Measurements from ENCODE around the gene HOXA7. TPM values are rescaled to one million over a fixed set of nuclear protein-coding genes. Genes with fewer than 3 reads are reported as not detected.

The HOXA7 gene
- total RNA-seq, 4 donors from 2014 or later = 7.0 to 22.9 (median 12.8) TPM

GRCh38 chr7:27174874-27175625 lies 18.6 kb upstream of the HOXA7 start:
- in situ Hi-C loops (cut with MboI; ENCODE audit: low pct_ligation_motif_present in 1 of 4, low pct_unique_long_range_greater_than_20kb in 1 of 4, low sequenced_read_pairs in 3 of 4) (loop anchor here (25.0 kb wide), 3 partner anchors 813 to 1313 kb away; no protein-coding TSS in a partner anchor), intact Hi-C loops (cut with DNase I; ENCODE audit: low total_unique reads) (no loop called here)
- 31 to 33% methylated on average over 2 to 12 of the region's 12 CpGs for WGBS, 2 donors (ENCODE audit: low coverage in 1 of 2)
- Histone ChIP-seq H3K9me3 (no peaks in the 10 kb centered on the region), H3K4me1 (peaks cover 0 to 33% (median 30%) of the 10 kb centered on the region in 4 donors), H3K27me3 (peaks cover 43% of the 10 kb centered on the region), H3K27ac (peak overlapping the region; percentile 95 to 99 (median 98)), H3K4me3 (peak overlapping the region; percentile 18 to 67 (median 60)), H3K36me3 (no peaks in the 10 kb centered on the region)
- DNase-seq = peak; percentile 85
- TF ChIP-seq EP300 (IDR thresholded peaks at IDR 0.05; ENCODE audit: low read depth) (no peak), POLR2A (IDR thresholded peaks at IDR 0.05) (peak; percentile 96), POLR2AphosphoS5 (IDR thresholded peaks at IDR 0.05) (peak; percentile 94 to 97 (median 95))
- TF ChIP-seq, protein P1, sequence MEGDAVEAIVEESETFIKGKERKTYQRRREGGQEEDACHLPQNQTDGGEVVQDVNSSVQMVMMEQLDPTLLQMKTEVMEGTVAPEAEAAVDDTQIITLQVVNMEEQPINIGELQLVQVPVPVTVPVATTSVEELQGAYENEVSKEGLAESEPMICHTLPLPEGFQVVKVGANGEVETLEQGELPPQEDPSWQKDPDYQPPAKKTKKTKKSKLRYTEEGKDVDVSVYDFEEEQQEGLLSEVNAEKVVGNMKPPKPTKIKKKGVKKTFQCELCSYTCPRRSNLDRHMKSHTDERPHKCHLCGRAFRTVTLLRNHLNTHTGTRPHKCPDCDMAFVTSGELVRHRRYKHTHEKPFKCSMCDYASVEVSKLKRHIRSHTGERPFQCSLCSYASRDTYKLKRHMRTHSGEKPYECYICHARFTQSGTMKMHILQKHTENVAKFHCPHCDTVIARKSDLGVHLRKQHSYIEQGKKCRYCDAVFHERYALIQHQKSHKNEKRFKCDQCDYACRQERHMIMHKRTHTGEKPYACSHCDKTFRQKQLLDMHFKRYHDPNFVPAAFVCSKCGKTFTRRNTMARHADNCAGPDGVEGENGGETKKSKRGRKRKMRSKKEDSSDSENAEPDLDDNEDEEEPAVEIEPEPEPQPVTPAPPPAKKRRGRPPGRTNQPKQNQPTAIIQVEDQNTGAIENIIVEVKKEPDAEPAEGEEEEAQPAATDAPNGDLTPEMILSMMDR (IDR thresholded peaks at IDR 0.05) = no peak

DNA sequence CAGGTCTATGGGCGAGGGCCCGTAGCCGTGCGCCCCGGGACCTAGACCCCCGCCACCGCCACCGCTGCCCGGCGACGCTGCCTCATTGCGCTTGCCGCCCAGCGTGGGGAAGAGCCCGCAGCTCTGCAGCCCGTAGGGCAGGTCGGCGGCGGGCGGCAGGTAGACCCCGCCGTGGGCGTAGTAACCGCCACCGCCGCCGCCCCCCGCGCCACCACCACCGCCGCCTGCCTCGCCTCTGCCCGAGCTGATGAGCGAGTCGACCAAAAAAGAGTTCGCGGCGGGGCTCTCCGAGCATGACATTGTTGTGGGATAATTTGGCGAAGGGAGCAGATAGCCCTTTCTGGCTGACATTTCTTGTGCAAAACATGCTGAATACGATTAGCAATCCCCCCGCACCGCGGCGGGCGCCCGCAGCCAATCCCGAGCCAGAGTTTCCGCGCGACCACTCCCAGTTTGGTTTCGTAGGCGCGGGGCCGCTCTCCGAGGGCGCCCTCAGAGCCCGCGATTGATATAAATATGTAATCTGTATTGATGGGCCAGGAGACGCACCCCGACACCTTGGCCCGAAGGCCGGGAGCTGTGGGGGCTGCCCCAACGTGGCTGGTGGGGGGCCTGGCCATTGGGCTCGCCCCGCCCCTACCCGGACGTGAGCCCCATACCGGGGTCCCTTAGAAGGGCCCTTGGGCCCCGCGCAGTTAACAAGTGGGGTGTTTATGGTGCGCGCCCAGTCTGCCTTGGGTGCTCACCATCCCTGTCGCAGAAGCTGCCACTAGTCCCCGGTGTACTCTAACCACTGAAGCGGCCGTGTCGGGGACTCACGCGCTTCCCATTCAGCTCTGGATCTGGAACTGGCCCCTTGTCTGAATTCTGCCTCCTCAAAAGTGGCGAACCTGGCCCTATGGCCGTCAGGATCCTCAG lies 17.7 kb upstream of the HOXA7 start, which contains the start of gene HOXA10:
Gene HOXA10 (minus strand): TSS at position 365 of the 918 bp plus-strand sequence. CDS start 14 bp downstream, at position 351.
- intact Hi-C loops (cut with DNase I; ENCODE audit: low total_unique reads) (no loop called here), in situ Hi-C loops (cut with MboI; ENCODE audit: low pct_ligation_motif_present in 1 of 4, low pct_unique_long_range_greater_than_20kb in 1 of 4, low sequenced_read_pairs in 3 of 4) (loop anchor here in 3 of 4 donors (25.0 kb wide), 3 partner anchors 812 to 1312 kb away; no protein-coding TSS in a partner anchor)
- peaks cover 49% of the 10 kb centered on the region for H3K27me3 ChIP-seq

DNA sequence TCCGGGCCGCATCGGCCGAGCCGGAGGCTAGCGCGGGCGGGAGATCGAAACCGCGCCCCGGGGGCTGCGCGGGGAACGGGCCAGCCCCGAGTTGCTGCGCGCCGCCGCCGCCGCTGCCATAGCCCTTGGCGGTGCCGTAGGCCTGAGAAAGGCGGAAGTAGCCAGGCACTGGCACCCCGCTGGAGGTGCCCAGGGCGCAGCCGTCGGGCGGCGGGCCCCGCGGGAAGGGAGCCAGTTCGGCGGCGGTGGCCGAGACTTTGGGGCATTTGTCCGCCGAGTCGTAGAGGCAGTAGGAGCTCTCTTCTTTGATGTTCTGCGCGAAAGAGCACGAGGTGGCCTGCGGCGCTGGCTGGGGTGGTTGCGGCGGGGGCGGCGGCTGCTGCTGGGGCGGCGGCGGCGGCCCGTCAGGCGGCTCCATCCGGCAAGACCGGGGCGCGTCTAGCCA lies 17.1 kb upstream of the HOXA7 start:
- Histone ChIP-seq H3K27ac (peak overlapping the region; percentile 95 to 99 (median 98)), H3K36me3 (no peaks in the 10 kb centered on the region), H3K9me3 (no peaks in the 10 kb centered on the region), H3K4me3 (peak overlapping the region; percentile 58 to 67 (median 60)), H3K27me3 (peaks cover 51% of the 10 kb centered on the region), H3K4me1 (peaks cover 0 to 35% (median 30%) of the 10 kb centered on the region in 4 donors)
- 1% methylated on average over 32 of the region's 59 CpGs; no CpG with 5 or more reads in 1 of the 2 donors for WGBS, 2 donors (ENCODE audit: low coverage in 1 of 2)
- peak; percentile 34 for DNase-seq
- in situ Hi-C loops (cut with MboI; ENCODE audit: low pct_ligation_motif_present in 1 of 4, low pct_unique_long_range_greater_than_20kb in 1 of 4, low sequenced_read_pairs in 3 of 4) = loop anchor here in 3 of 4 donors (25.0 kb wide), 3 partner anchors 811 to 1311 kb away; no protein-coding TSS in a partner anchor
- intact Hi-C loops (cut with DNase I; ENCODE audit: low total_unique reads) = no loop called here
- TF ChIP-seq POLR2AphosphoS5 (IDR thresholded peaks at IDR 0.05) = no peak
- no peak for TF ChIP-seq EP300 (IDR thresholded peaks at IDR 0.05; ENCODE audit: low read depth)
- no peak for TF ChIP-seq POLR2A (IDR thresholded peaks at IDR 0.05)
- TF ChIP-seq, protein P1 (IDR thresholded peaks at IDR 0.05) = no peak

More for the DNA sequence above, 17.7 kb upstream of the HOXA7 start, which contains the start of gene HOXA10:
- H3K9me3 ChIP-seq = no peaks in the 10 kb centered on the region
- peak; percentile 63 for DNase-seq
- H3K4me3 ChIP-seq = peak within 1 kb of the TSS; percentile 58 to 67 (median 60)
- H3K27ac ChIP-seq = peak within 1 kb of the TSS; percentile 95 to 99 (median 98)
- peak in 1 of 3 donors; percentile 19 for TF ChIP-seq POLR2AphosphoS5 (IDR thresholded peaks at IDR 0.05)
- TF ChIP-seq, protein P1 (IDR thresholded peaks at IDR 0.05) = peak in 1 of 5 experiments; percentile 8
- no peak for TF ChIP-seq EP300 (IDR thresholded peaks at IDR 0.05; ENCODE audit: low read depth)
- peak; percentile 58 for TF ChIP-seq POLR2A (IDR thresholded peaks at IDR 0.05)
- 0 to 7% methylated on average over 1 to 34 of the region's 82 CpGs for WGBS, 2 donors (ENCODE audit: low coverage in 1 of 2)
- no peaks in the 10 kb centered on the region for H3K36me3 ChIP-seq
- peaks cover 0 to 33% (median 30%) of the 10 kb centered on the region in 4 donors for H3K4me1 ChIP-seq
